ENCODE measurements around the gene MOGAT3. TPM values are rescaled to one million over a fixed set of nuclear protein-coding genes. Genes with fewer than 3 reads are reported as not detected.

MOGAT3 gene
- total and polyA plus RNA-seq, 9 of the 15 experiments (the other 6 are each of a cell fraction or from before 2014, with no cell fraction given), result 0.07 to 0.17 (median 0.13) TPM; not detected in 6

DNA sequence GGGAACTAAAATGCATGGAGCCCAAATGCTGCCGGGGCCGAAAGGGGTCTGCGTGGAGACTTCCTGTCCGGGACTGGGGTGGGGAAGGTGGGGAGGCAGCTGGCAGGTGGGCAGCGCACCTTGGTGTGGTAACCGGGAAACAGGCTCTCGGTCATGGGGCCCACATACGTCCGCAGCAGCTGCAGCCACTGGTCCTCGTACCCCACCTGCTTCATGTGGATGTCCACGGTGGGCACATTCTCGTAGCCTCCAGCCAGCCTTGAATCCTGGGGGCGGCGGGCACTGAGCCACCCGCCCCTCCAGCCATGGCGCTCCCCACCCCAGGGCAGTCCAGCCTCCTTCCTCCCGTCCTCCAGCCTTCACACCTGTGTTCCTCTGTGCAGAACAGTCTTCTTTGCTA is 6.6 kb upstream of the MOGAT3 start:
- Histone ChIP-seq H3K27me3 (ENCODE audit: control insufficient read depth in 2 of 2, insufficient read depth in 2 of 2, low read length in 2 of 2) (peaks cover 0 to 7% of the 10 kb centered on the region in 2 experiments; a peak in 1 of 5 replicates), H3K4me3 (no peak overlapping the region), H3K9ac (ENCODE audit: insufficient read depth in 1 of 2, low read depth in 2 of 2, low read length in 2 of 2) (peak overlapping the region in 1 of 2 experiments; percentile 26; a peak in 2 of 4 replicates), H3K4me2 (ENCODE audit: insufficient read depth, low read length) (no peak overlapping the region), H3K79me2 (ENCODE audit: control insufficient read depth, insufficient read depth, low read length) (no peaks in the 10 kb centered on the region), H3K27ac (ENCODE audit: extremely low read depth, low read depth, low read length) (no peak overlapping the region), H3K36me3 (ENCODE audit: control insufficient read depth, insufficient read depth, low read length) (peaks cover 53% of the 10 kb centered on the region; the same call in 2 of the 3 replicates), H4K20me1 (replicated peaks; ENCODE audit: control insufficient read depth, insufficient read depth, low read length) (no peaks in the 10 kb centered on the region), H3K4me1 (replicated peaks in 1 of 2; ENCODE audit: control insufficient read depth in 2 of 2, insufficient read depth in 2 of 2, low read length in 2 of 2) (peaks cover 0 to 32% of the 10 kb centered on the region in 2 experiments; a peak in 3 of 5 replicates), H3K9me3 (replicated peaks; ENCODE audit: control insufficient read depth, insufficient read depth, low read depth, low read length) (no peaks in the 10 kb centered on the region), H3K9me1 (ENCODE audit: control insufficient read depth, insufficient read depth, low read length) (no peaks in the 10 kb centered on the region), H2AFZ (ENCODE audit: low read depth, low read length) (no peak overlapping the region)
- WGBS (ENCODE audit: insufficient coverage, low coverage, missing lambda C conversion rate), result 90% methylated on average over 10 of the region's 17 CpGs
- intact Hi-C loops (cut with micrococcal nuclease), result no loop called here
- POLR2A ChIA-PET, result no interaction called here
- CTCF ChIA-PET (ENCODE audit: low intra/inter-chr PET ratio), result no interaction called here
- TF ChIP-seq MXI1 (IDR thresholded peaks at IDR 0.05; ENCODE audit: low read depth, low read length), result no peak
- no peak for TF ChIP-seq C11orf30 (IDR thresholded peaks at IDR 0.05; ENCODE audit: low read depth)
- TF ChIP-seq, protein P1, sequence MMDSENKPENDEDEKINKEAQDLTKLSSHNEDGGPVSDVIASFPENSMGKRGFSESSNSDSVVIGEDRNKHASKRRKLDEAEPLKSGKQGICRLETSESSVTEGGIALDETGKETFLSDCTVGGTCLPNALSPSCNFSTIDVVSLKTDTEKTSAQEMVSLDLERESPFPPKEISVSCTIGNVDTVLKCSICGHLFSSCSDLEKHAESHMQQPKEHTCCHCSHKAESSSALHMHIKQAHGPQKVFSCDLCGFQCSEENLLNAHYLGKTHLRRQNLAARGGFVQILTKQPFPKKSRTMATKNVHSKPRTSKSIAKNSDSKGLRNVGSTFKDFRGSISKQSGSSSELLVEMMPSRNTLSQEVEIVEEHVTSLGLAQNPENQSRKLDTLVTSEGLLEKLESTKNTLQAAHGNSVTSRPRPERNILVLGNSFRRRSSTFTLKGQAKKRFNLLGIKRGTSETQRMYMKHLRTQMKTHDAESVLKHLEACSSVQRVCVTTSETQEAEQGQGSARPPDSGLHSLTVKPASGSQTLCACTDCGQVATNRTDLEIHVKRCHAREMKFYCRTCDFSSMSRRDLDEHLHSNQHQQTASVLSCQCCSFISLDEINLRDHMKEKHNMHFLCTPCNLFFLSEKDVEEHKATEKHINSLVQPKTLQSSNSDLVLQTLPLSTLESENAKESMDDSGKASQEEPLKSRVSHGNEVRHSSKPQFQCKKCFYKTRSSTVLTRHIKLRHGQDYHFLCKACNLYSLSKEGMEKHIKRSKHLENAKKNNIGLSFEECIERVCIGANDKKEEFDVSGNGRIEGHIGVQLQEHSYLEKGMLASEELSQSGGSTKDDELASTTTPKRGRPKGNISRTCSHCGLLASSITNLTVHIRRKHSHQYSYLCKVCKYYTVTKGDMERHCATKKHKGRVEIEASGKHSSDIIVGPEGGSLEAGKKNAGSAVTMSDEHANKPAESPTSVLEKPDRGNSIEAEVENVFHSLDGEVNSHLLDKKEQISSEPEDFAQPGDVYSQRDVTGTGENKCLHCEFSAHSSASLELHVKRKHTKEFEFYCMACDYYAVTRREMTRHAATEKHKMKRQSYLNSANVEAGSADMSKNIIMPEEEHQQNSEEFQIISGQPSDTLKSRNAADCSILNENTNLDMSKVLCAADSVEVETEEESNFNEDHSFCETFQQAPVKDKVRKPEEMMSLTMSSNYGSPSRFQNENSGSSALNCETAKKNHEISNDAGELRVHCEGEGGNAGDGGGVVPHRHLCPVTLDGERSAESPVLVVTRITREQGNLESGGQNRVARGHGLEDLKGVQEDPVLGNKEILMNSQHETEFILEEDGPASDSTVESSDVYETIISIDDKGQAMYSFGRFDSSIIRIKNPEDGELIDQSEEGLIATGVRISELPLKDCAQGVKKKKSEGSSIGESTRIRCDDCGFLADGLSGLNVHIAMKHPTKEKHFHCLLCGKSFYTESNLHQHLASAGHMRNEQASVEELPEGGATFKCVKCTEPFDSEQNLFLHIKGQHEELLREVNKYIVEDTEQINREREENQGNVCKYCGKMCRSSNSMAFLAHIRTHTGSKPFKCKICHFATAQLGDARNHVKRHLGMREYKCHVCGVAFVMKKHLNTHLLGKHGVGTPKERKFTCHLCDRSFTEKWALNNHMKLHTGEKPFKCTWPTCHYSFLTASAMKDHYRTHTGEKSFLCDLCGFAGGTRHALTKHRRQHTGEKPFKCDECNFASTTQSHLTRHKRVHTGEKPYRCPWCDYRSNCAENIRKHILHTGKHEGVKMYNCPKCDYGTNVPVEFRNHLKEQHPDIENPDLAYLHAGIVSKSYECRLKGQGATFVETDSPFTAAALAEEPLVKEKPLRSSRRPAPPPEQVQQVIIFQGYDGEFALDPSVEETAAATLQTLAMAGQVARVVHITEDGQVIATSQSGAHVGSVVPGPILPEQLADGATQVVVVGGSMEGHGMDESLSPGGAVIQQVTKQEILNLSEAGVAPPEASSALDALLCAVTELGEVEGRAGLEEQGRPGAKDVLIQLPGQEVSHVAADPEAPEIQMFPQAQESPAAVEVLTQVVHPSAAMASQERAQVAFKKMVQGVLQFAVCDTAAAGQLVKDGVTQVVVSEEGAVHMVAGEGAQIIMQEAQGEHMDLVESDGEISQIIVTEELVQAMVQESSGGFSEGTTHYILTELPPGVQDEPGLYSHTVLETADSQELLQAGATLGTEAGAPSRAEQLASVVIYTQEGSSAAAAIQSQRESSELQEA (IDR thresholded peaks at IDR 0.05; ENCODE audit: low read depth), result no peak
- TF ChIP-seq ZNF184 (CRISPR knock-in tag; IDR thresholded peaks at IDR 0.05), result no peak
- TF ChIP-seq ZNF12 (CRISPR knock-in tag; IDR thresholded peaks at IDR 0.05), result no peak
- TF ChIP-seq ERF (CRISPR knock-in tag; IDR thresholded peaks at IDR 0.05), result no peak
- TF ChIP-seq ZNF551 (CRISPR knock-in tag; IDR thresholded peaks at IDR 0.05), result no peak
- TF ChIP-seq, protein P2, sequence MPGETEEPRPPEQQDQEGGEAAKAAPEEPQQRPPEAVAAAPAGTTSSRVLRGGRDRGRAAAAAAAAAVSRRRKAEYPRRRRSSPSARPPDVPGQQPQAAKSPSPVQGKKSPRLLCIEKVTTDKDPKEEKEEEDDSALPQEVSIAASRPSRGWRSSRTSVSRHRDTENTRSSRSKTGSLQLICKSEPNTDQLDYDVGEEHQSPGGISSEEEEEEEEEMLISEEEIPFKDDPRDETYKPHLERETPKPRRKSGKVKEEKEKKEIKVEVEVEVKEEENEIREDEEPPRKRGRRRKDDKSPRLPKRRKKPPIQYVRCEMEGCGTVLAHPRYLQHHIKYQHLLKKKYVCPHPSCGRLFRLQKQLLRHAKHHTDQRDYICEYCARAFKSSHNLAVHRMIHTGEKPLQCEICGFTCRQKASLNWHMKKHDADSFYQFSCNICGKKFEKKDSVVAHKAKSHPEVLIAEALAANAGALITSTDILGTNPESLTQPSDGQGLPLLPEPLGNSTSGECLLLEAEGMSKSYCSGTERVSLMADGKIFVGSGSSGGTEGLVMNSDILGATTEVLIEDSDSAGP (CRISPR knock-in tag; IDR thresholded peaks at IDR 0.05), result no peak
- TF ChIP-seq, protein P3, sequence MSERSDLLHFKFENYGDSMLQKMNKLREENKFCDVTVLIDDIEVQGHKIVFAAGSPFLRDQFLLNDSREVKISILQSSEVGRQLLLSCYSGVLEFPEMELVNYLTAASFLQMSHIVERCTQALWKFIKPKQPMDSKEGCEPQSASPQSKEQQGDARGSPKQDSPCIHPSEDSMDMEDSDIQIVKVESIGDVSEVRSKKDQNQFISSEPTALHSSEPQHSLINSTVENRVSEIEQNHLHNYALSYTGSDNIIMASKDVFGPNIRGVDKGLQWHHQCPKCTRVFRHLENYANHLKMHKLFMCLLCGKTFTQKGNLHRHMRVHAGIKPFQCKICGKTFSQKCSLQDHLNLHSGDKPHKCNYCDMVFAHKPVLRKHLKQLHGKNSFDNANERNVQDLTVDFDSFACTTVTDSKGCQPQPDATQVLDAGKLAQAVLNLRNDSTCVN (CRISPR knock-in tag; IDR thresholded peaks at IDR 0.05), result no peak
- TF ChIP-seq ZNF778 (CRISPR knock-in tag; IDR thresholded peaks at IDR 0.05), result no peak
- no peak for TF ChIP-seq ZNF165 (CRISPR knock-in tag; IDR thresholded peaks at IDR 0.05; ENCODE audit: borderline replicate concordance)
- no peak for TF ChIP-seq FIP1L1 (IDR thresholded peaks at IDR 0.05; ENCODE audit: low read depth, low read length, poor library complexity, severe bottlenecking)
- ATAC-seq (no peak), FAIRE-seq (no peak), DNase-seq (ENCODE audit: extremely low read depth in 1 of 4, low spot score in 3 of 4) (no peak)
- in situ Hi-C loops (cut with MboI), result no loop called here
- BruUV-seq (replicated peaks), result no TSS peak

Measured in K562 (cell line).